ENCODE data around the gene SLC9A3.

The SLC9A3 gene

GRCh38 chr5:472656-473550 lies 51.3 kb downstream of the SLC9A3 start:
- peak; percentile 59 for DNase-seq

DNA sequence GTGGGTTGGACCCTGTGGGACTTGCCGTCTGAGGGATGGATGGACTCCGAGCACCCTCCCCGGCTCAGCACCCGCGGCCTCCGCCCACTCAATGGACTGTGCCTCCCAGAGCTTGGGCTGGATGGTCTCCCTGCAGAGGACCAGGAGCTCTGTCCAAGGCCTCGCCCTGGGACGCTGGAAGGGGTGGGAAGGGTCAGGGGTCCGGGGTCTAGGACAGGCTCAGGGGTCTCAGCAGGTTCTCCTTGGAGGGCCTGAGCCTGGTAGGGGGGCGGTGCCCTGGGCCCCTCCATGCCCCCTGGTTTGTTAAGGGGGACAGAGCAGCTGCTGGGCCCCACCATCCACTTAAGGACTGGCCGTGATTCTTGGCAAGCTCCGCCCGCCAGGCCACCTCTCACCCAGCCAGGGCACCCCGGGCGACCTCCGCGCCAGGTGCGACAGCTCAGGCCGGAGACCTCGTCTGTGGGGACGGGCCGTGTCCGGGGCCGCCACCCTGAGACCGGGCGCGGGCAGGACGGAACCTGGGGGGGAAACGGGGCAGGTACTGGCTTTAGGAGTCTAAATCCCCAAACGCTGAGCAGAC lies 52.1 kb downstream of the SLC9A3 start:
- DNase-seq = no peak

- DNase-seq = no peak
These were observed 52.5 kb downstream of the SLC9A3 start for GRCh38 chr5:471750-472058.

DNA sequence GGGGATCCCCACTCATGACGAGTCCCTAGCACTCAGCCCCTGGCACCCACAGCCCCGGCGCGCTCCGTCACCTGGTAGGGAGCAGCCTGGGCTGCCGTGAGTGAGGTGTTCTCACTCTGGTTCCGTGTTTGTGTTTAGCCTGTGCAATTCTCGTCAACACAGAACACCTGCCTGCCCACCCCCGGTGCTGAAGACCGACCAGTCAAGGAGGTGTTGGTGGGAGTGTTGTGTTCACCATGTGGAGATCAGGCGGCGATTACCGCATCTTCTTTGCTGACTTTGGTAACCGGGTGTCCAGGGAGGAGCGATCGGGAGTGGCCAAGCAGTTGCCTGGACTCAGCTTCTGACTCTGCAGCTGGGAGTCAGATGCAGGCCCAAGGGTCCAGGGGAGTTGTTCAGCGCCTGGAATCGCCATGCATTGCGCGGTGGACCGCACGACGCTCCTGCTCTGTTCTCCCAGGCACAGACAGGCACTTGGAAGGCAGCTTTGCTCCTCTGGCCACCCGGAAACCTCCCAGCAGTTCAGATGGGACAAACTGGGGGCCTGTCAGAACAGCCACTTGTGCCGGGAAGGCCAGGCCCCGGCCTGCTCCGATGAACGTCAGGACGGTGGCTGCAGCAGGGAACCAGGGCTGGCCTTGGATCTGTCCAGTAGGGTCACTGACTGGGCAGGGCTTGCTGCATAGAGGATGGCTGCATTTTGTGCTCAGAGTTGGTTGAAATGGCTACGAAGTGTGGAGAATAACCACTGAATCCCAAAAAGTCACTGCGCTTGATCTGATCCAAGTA lies 53.1 kb downstream of the SLC9A3 start:
- DNase-seq = no peak

DNA sequence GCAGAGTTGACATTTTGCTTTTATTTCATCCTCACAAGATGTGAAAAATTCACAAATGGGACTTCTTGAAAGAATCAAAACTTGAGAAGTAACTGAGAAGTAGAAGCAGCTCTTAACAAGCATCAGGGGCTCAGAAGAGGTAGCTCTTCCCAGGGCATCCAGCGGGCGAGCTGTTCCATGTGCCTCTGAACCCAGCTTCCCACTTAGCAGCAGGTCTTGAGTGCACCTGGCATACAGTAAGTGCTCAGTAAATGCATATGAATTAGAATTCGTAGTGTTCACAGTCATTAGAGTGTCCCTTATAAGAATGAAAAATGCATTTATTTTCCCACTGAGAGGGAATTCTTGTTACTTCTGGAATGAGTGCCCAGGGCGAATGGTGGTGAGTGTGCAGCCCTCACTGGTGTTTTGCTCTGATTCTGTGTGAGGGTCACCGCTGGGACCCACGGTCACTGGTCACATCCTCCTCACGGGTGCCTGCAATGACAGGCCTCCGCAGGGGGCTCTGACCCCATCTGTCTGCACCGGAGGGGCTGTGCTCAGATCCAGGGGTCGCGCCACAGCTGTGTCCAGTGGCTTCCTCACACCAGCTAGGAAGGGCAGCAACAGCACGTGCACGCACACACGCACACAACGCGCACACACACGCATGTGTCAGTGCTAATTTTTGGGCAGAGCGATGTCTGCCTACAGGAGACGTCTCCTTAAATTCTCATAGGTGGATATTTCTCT lies 54.3 kb downstream of the SLC9A3 start:
- DNase-seq = no peak

DNA sequence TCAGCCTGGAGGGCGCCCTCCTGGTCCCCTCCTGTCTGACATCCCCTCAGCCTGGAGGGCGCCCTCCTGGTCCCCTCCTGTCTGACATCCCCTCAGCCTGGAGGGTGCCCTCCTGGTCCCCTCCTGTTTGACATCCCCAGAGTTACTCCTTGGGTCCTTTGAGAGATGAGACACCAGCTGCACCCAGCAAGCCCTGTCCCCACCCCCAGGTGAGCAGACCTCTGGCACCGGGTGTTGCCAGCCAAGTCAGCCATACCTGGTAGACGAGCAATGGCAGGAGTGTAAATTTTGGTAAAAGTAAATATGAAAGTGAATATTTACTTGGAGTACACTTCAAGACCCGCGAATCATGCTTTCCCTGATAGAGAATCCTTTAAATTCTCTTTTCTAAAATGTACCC lies 55.8 kb downstream of the SLC9A3 start:
- no peak for DNase-seq

- no peak for DNase-seq
These were observed 57.5 kb downstream of the SLC9A3 start for GRCh38 chr5:466661-467310.

DNA sequence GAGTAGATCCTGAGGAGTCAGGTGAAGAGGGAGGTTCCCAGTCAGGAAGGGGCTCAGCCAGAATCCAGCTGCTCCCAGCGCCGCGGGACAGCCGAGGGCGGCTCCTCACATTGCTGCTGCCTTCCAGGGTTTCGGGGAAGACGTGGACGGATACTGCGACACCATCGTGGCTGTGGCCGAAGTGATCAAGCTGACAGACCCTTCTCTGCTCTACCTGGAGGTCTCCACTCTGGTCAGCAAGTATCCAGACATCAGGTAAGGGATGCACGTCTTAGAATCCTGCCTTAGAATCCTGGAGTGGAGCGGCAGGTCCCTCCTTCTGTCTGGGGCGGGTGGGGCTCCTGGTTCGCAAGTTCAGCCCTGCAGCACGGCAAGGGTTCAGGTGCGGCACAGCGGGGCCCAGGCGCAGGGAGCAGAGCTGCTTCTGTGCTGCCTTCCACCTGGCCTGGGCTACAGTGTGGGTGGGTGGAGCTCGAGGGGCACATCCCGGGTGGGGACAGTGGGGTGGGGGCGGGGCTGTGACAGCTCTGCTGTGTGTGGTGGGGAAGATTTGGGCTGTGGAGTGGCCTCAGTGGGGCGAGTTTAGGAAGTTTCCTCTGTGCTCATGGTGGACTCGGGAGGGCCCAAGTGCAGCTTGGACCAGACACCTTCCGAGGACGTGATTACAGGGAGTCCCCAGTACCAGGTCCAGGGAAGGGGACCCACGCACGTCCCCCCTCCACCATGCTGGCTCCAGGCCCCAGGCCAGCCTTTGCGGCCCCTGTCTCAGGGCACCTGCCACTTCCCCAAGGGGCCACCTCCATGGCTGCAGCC lies 58.5 kb downstream of the SLC9A3 start:
- no peak for DNase-seq

DNA sequence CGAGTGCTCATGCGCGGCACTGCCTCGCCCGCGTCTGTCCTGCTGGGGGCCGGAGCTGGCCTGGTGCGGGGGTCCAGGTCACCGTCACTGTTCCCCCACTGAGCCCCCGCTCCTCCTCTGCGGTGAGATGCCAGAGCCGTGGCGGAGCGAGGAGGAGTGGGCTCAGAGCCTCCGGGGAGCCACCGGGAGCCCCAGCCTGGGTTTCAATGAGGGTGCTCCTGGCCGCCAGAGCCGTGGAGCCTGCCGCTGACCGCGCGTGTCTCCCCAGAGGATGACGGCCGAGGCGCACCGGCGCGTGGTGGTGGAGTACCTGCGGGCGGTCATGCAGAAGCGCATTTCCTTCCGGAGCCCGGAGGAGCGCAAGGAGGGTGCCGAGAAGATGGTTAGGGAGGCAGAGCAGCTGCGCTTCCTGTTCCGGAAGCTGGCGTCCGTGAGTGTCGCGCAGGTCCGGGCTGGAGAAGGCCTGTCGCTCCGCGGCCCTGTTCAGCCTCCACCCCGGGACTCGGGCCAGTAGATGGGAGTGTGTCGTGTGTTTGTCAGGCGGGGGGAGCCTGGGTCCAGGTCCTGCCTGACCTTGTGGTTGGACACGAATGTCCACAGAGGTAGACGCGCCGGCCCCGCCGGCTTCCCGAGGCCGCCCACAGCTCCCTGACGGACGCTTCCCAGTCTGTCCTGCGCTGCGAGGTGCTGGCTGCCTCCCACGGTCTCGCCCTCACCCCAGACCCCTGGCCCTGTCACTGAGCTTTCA lies 59.2 kb downstream of the SLC9A3 start:
- DNase-seq = no peak

DNA sequence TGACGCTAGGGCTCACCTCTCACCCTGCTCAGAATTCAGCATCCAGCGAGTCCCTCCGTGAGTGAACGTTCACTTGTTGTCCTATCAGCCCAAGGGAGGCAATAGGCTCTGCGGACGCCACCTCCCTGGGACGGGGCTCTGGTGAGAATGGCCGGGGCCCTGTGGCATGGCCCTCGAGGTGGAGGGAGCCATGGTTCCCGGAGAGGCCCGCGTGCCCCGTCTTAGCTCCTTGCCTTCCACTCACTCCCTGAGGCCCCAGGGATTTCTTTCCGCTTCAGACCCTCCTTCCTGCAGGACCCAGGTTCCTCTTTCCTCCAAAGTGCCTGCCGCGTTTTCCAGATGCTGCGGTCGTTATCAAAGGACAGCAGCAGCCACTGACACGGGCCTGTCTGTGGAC lies 59.8 kb downstream of the SLC9A3 start:
- no peak for DNase-seq

DNA sequence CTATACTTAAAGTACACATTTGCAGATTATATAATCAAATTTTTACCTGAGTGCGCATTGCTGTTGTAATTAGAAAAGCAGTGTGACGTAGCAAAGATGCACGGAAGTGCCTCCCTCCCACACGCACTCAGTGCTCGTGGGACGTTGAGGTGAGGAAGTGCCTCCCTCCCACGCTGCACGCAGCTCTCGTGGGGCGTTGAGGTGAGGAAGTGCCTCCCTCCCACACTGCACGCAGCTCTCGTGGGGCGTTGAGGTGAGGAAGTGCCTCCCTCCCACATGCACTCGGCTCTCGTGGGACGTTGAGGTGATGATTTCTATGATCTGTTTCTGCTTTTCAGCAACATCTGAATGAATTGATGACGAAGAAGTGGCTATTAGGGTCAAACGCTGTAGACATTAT lies 60.3 kb downstream of the SLC9A3 start:
- no peak for DNase-seq

DNA sequence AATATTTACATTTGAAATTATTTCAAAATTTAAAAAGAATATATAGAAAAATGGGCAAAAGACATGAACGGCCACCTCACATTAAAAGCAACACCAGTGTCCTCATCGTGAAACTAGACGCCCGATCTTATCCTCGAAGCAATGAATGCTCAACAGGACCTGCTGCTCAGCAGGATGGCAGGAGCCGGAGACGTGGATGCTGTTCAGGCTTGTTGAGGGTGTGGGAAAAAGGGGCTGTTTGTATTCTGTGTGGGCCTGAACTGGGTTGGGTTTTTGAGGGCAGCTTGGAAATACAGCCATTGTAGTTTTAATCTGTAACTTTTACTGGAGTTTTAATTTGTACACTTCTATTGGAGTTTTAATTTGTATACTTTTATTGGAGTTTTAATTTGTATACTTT lies 60.9 kb downstream of the SLC9A3 start:
- DNase-seq = no peak

- DNase-seq = no peak
These were observed 62.2 kb downstream of the SLC9A3 start for GRCh38 chr5:462051-462481.

- no peak for DNase-seq
These were observed 64.0 kb downstream of the SLC9A3 start for GRCh38 chr5:460273-460625.

DNA sequence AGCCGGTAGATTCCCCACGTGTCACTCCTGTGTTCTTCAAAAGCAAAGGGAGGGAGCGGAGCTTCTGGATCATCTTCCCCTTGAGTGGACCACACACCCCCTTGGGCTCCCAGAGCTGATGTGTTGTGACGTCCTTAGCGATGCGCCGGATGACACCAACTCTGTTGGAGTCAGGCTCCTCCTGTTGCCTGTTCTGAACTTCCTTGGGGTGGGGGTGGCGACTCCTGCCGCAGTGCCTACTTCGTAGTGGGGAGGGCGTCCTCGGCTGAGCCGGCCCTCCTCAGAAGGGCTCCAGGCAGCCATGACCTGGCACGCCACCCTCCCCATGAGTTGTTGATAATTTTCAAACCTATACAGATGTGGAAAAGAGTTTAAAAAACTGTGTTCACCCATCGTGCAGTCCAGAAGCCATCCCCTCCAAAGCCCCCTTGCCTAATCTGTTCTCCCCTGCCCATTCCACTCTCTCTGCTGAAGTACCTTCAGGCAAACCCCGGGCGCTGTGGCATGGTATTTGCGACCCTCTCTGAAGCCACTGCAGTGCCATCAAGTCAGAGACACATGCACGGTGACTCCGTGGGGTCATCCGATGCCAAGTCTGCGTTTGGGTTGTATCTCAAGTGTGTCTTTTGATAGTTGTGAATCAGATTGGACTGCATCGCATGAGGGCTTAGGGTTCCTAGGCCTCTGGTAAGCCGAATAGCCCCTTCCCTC lies 64.5 kb downstream of the SLC9A3 start:
- no peak for DNase-seq

DNA sequence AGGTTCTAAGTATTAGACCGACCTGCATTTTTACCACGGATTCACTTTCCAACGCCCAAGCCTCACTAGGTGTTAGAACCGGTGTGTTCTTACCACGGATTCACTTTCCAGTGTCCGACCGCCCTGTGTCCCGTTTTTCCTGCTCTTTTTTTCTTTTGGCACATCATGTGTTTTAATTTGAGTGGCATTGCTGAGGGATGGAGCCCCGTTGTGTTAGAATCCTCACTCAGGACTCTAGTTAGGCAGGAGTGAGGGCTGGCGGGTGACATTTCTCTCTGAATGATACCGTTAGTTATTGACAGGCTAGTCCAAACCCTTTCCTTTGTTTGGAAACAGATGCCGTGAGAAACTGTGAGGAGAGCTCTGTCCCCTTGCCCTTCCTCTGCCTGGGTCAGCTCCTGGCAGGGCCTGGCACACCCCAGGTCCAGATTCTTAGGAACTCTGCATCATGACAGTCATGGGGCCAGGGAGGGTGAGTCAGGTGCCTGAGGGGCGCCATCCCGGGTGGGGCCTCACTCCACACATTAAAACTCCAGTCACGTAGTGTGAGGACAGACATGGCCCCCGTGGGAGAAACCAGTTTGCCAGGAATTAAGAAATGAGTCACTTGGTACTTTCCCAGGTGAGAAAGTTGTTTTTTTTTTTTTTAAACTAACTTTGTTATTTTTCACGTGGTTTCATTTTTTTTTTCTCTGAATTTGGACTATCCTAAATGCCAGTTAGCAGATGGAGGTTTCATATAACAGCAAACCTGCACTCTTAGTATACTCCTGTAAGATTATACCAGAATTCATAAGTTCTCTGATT lies 65.5 kb downstream of the SLC9A3 start:
- DNase-seq = peak; percentile 13

DNA sequence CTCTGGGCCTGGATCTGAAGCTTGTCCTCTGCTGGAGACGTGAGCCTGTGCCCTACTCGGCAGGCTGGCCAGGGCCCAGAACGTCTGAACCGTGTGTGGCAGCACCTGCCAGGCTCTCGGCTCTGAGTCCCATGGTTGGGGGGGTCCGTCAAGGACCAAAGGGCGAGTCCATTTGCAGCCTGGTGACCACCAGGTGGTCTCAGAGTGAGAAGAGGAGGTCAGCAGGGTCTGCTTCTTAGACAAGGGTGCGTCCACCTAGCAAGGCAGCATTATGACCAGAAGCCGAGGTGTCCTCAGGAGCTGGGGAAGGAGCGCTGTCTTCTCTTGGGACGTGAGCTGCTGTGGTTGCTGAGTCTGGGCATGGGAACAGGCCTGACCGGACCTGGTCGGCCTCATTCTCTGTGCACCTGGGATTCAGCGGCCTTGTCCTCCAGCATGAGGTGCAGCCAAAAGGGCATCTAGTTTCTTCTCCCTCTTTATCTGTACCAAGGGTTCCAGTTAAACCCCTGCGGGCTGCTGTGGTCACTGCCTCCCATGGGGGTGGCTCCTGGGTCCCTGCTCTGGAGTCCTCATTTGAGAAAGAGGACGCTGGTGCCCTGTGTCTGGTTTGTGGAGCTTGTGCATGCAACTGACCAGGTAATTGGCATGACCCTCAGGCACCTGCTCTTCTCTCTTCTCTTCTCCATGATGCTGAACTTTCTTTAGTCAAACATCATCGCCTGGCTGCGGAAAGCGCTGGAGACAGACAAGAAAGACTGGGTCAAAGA lies 66.9 kb downstream of the SLC9A3 start:
- no peak for DNase-seq

- DNase-seq = no peak
These were observed 67.7 kb downstream of the SLC9A3 start for GRCh38 chr5:456351-457194.
